Stimulated activated CD8-positive, alpha-beta memory T cell treated with anti-CD3 and anti-CD28 coated beads, Interleukin-15, amount 100 ng/mL, for 4 hours (primary cell): Measurements from ENCODE around the gene AGPAT1.
A peak's percentile ranks its signal among the peaks of the same experiment; 100 is the strongest.
"Not testable (repeated sequence)": the region's sequence is repeated elsewhere in the genome, so short reads cannot be mapped to it uniquely, and the experiment has no call there.

ENCODE experiments used
- DNase-seq, 2 donors: peaks; one replicate each; pipeline ENCODE4 v3.0.0-alpha.2; 2020; ENCODE audit warnings: low read depth in 2 of 2

AGPAT1 gene, protein sequence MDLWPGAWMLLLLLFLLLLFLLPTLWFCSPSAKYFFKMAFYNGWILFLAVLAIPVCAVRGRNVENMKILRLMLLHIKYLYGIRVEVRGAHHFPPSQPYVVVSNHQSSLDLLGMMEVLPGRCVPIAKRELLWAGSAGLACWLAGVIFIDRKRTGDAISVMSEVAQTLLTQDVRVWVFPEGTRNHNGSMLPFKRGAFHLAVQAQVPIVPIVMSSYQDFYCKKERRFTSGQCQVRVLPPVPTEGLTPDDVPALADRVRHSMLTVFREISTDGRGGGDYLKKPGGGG

DNA sequence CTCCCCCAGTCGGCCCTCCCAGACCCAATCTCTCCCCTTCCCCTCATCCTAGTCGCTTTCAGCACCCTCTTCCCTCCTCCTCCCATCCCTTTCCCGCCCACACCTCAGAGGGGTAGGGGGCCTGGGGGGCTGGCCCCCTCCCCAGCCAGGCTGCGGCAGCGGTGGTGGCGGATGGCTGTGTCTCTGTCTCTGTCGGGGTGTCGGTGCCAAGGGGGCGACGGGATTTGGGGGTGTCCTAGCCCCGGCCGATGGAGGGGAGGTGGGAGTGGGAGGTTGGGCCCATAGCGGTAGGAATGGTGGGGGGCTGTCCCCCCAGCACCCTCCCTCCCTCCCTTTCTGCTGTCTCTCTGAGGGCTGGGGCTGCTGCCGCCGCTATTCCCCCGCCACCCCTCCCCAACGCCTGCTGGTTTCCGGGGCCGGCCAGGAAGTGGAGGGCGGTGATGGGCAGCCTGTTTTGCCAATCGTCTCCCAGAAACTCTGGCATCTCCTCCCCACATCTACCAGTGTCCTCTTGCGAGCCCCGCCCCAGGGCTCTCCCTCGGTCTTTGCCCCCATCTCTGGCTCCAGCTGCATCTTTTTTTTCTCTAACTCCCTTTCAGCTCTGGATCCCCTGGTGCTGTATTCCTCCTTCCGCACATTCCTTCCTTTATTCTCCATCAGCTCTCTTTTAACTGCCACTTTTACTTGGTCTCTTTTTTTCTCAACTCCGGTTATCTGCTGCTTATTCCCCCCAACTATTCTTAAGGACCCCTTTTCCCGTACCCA lies at the start of gene AGPAT1:
AGPAT1 (minus strand) TSS at position 374 of the 765 bp plus-strand sequence. CDS start 4,588 bp downstream, outside the sequence.
- peak; percentile 94 to 96 for DNase-seq

DNA sequence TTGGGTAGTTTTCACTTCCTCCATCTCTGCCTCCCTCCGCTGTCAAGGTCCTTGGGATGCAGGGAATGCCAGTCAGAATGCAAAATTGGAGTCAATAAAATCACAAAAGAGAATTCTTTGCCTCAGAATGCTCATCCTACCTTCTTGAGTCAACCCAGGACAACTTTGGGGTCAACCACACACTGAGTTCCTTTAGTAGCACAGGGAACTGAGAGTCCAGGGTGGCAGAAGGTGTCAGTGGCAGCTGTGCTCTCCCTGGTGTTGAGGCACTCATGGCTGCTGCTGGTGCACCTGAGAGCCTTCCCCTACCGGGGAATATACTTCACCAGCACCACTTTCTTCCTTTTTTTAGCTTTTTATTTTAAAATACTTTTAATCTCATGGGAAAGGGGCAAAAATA lies 48.8 kb upstream of the AGPAT1 start:
- DNase-seq = no peak

DNA sequence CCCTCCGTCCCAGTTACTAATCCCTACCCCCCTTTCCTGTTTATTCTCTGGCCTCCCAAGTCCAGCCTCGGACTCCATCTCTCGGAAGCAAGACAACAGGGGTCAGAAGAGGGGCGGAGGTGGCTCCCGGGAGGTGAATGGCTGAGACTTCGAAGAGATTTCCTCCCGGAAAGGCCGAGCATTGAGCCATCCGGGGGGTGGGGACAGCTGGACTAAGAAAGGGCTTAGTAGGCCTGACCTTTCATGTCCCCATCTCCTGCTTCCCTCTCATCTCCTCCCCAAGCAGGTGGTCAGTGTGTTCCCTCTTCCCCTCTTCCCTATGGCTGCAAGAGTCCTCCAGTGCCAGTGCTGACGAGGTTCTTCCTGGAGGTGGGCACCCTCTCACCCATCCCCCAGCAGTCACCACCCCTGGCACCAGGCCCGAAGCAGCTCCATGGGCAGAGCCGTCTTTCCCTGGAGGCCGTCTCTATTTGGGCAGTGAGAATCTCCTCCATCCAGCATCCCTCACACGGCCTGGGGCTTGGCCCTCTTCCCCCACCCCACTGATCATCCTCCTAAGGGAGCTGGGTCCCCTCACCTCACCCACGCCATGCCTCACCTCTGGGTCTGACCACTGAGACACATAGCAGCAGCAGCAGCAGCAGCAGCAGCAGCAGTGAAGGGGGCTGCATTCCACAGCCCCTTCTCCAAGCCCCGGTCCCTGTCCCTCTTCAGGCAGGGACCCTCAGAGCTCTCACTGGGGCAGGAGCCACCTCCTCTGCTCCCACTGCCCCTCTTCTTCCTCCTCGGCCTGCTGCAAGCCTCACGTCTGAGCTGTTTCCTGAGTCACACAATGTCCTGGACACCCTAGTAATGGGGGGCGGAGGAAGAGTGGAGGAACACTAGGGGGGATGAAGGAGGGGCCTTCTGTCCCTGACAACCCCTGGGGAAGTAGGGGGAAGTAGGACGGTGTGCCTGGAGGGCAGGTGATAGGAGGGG lies 47.7 kb upstream of the AGPAT1 start, which contains the start of gene NOTCH4:
NOTCH4 (minus strand) TSS at position 810 of the 978 bp plus-strand sequence; CDS start at position 671, 139 bp downstream.
- DNase-seq = no peak

DNA sequence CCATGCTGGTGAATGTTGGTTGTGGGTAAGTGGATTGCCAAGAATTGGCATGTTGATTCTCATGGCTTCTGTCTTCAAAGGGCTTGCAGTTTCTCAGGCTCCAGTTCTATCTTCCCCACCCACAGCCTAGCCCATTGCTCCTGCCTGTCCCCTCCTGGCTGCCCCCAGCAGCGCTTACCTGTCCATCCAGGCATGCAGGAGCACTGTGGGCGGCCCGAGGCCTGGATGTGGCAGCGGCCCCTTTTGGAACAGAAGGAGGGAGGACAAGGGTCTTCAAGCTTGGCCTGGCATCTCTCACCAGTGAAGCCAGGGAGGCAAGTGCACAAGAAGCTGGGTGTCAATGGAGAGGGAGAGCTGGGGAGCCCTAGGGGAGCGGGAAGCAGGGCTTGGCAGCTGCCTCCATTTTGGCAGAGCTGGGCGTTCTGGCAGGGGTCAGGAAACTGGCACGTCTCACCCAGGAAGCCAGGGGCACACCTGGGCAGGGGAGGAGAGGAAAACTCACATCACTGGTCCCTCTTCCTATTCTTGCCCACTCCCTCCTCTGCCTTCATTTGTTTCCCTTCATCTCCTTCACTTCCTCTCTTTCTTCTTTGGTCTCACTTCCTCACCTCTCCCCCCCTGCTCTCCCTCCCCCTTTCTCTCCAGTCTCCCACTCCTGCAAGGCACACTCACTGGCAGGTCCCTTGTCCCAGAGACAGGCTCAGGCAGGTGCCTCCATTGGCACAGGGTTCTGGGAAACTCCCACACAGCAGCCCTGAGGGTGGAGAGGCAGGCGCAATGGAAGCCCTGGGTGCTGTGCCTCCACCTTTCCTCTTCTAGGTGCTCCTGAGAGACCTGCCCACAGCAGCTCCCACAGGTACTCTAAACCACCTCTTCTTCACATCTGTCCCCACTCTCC lies 46.7 kb upstream of the AGPAT1 start:
- no peak for DNase-seq

DNA sequence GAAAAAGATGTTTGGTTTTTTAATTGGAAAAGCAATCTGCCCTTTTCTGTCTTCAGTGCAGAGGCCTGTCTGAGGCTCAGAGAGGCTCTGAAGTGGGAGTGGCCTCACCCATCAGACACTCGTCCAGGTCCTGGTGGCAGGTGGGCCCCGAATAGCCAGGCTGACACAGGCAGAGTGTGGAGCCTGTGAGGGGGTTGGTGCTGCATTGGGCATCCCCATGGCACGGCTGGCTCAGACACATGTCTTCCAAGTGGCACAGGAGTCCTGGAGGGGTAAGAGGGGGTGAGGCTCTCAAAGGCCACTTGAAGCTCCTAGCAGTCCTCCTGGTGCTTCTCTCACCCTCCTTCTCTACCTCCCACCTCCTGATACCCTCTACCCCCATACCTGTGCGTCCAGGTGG lies 44.1 kb upstream of the AGPAT1 start:
- no peak for DNase-seq

DNA sequence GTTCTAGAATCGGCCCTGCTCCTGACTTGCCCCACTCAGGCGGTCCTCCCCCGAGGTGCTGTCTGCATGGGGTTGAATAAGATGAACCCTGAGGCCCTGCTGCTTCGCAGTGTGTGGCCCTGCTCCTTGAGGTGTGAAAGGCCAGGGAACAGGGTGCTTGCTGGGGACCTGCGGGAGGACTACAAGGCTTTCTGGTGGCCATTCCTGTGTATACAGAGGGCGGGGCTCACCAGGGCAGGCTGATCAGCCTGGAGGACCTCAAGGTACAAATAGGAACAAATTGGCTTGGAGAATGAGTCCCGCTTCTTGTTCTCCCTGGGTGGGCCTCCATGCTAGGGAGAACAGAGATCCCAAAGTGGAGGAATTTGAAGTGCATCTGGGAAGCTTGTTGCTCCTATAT lies 42.3 kb upstream of the AGPAT1 start:
- no peak for DNase-seq

DNA sequence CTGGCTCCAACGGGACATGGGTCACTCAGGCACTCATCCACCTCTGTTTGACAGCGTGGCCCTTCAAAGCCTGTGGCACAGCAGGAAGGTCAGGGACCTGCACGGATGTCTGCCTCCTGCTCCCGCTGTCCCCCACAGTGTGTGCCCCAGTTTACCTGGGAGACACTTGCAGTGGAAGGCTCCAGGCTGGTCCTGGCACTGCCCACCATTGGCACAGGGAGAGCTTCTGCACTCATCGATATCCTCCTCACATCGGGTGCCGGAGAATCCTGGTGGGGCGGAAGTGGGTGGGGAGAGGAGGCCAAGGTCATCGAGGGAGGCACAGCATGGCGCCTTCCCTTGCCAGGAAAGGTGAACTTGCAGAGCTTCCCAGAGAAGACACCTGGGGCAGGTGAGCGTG lies 41.1 kb upstream of the AGPAT1 start:
- DNase-seq = no peak

DNA sequence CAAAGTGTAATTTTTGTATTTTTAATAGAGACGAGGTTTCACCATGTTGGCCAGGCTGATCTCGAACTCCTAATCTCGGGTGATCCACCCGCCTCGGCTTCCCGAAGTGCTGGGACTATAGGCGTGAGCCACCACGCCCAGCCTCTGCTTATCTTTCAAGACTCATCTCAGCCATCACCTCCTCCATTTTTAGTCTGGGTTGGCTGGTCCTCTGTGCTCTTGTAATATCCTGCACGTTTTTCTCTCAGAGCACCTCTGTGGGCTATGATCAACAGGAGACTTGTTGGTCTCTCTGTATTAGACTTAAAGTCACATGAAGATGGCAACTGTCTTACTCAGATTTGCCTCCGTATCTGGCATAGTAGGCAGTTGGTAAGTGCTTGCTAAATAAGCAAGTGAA lies 40.4 kb upstream of the AGPAT1 start:
- no peak for DNase-seq

DNA sequence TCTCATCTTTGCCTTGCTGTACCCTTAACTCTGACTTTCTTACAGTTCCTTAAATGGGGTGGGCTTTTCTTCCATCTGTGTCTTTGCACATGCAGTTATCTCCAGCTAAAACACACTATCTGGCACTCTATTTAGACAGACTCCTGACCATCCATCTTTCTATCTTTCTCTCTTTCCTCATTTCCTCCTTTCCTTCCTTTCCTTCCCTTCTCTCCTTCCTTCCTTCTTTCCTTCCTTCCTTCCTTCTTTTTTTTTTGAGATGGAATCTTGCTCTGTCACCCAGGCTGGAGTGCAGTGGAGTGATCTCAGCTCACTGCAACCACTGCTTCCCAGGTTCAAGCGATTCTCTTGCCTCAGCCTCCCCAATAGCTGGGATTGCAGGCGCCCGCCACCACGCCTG lies 39.7 kb upstream of the AGPAT1 start:
- DNase-seq = no peak

DNA sequence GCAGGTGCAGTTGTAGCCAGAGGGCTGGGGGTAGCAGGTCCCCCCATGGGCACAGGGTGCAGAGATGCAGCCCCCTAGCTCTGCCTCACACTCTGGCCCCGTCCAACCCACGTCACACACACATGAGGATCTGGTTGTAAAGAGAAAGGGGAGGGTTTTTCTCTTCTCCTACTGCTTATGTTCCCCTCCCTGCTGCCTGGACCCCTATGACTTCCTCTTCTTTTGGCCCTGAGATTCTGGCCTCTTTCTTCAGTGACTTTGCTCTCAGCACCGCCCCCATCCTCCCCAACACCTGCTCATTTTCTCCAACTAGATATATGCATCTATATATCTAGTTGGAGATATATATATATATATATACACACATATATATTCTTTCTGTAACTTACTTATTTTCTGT lies 38.2 kb upstream of the AGPAT1 start:
- no peak for DNase-seq

DNA sequence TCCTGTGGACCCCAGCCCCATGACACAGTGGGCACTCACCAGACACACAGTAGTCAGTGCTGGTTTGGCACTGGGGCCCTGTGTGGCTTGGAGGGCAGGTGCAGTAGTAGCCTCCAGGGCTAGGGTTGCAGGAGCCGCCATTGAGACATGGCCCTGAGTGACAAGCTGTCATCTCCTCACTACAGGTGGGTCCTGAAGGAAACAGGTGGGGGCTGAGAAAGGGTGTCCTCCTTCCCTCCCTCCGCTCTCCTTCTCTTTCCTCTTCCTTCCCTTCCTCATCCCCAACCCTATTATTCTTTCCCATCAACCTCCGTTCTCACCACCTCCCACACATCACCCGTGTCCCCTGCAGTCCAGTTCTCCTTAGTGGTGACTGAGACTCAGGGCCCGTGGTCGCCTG lies 37.8 kb upstream of the AGPAT1 start:
- DNase-seq = no peak

DNA sequence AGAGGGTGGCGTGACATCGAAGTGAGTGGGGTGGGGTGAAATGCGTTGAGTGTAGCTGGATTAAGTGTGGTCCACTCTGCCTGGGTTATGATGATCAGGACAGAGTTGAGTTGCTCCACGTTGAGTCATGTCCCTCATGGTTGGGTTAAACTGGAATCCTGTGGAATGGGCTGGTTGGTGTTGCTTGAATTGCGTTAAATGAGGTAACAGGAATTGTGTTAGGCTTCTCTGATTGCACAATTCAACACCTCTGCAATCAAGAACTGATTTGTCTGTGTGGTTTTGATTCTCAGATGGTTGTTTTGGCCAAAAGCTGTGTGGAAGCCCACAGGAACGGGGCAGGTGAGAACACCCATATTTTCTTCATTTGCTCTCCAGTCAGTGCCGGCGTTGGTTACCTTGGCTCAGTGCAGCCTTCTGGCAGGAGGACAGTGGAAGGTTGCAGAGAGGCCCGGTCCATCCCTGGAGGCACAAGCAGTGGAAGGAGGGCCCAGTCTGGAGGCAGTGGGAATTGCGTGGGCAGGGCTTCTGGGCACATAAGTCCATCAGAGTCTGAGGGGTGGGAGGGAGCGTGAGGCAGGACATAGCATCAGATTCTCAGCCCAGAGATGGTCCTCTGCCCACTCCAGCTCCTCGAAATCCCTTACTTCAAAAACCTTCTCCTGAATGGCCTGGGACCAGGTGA lies 36.3 kb upstream of the AGPAT1 start:
- DNase-seq = no peak

DNA sequence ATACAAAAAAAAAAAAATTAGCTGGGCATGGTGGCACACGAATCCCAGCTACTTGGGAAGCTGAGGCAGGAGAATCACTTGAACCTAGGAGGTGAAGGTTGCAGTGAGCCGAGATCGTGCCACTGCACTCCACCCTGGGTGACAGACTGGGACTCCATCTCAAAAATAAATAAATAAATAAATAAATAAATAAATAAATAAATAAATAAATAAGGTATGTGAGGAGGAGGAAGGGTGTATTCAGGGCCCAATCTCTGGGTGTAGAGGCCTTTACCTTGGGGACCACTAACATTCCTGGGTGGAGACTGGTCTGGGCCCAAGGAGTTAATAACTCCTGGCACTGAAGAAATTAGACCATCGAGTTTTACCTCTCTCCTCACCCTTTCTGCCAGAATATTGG lies 35.5 kb upstream of the AGPAT1 start:
- DNase-seq = not testable (repeated sequence)

DNA sequence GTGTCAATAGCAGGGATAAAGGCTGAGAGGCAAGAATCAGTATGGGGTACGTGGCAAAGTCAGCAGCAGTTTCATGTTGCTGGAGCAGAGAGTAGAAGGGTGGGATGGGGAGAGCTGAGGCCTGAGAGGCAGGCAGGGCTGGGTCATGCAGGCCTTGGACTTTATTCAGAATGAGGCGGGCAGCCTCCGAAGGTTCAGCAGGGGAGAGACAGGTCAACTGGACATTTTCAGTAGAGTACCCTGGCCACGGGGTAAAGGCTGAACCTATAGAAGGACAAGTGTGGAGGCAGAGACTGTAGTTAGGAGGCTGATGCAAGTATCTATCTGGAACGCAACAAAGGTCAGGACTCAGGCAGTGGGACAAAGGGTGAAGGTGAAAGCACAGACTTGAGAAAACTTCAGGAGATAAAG lies 34.3 kb upstream of the AGPAT1 start:
- DNase-seq = no peak

DNA sequence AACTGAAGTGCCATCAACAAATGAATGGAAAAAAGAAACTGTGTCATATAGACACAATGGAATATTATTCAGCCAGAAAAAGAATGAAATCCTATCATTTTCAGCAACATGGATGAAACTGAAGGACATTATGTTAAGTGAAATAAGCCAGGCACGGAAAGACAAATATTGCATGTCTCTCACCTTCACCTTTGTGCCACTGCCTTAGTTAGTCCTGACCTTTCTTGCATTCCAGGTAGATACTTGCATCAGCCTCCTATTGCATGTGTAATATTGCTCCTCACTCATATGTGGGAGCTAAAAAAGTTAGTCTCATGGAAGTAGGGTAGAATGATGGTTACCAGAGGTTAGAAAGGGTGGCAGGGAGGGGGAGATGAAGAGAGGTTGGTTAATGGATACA lies 33.1 kb upstream of the AGPAT1 start:
- no peak for DNase-seq

DNA sequence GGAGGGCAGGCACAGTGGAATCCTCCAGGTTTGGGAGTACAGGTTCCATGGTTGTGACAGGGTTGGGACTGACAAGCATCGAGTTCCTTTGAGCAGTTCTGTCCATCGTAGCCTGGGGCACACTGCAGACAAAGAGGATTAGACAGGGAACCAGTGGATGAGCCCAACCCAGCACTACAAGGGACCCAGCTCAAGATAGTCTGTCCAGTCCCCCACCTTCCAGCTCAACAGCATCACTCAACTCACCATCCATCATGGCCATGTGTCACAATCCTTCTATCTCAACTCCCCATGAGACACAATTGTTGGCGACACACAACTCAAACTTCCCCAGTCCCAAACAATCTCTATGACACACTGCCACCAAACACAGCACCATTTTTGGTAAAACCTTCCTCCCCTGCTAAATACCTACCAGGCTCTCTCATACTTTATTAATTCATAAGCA lies 28.4 kb upstream of the AGPAT1 start:
- DNase-seq = no peak

DNA sequence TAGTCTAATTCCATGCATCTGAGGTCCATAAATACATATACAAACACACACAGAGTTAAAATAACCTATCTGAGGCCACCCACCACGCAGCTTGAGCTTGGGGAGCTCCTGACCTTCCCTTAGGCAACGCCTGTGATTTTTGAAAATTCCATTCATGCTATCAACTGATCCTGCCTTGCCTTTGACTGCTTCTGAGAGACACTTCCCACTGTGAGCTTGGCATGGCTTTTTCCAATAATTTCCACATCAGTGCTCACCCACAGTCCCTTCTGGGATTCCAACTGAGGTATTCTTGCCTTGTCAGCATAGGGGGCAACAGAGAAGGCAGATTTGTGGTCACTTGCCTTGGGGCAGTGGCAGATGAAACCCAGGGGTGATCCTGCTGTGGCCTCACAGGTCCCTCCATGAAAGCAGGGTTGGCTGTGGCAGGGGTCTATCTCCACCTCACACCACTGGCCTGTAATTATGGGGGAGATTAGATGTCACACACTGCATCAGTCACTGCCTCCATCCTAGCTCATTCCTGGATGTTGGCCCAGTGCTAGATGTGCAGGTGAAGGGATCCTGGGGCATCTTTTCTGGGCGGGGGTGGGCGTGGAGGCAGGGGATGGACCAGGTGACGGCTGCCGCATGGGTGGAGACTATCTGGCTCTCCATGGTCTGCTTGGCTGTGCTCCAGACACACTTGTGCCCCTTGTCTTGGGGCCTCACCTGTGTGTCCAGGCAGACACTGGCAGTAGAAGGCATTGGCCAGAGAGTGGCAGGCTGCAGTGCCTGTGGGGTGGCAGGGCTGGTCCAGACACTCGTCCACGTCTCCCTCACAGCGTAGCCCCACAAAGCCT lies 27.8 kb upstream of the AGPAT1 start:
- DNase-seq = no peak

DNA sequence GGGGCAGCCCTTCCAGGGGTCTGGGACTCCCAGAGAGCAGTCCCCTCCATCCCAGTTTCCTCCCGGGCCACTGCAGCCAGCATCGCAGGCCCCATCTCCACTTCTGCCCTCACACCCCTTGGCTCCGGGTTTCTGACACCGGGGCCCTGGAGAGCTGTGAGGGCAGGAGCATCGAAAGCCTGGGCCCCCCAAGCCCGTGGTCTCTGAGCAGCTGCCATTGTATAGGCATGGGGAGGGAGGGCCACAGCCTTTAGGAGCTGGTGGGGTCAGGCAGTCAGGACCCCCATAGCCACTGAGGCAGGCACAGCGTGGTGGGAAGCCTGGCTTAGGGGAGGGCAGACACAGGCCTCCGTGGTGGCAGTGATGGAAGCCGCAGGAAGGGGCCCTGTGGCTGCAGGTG lies 26.3 kb upstream of the AGPAT1 start:
- DNase-seq = no peak

DNA sequence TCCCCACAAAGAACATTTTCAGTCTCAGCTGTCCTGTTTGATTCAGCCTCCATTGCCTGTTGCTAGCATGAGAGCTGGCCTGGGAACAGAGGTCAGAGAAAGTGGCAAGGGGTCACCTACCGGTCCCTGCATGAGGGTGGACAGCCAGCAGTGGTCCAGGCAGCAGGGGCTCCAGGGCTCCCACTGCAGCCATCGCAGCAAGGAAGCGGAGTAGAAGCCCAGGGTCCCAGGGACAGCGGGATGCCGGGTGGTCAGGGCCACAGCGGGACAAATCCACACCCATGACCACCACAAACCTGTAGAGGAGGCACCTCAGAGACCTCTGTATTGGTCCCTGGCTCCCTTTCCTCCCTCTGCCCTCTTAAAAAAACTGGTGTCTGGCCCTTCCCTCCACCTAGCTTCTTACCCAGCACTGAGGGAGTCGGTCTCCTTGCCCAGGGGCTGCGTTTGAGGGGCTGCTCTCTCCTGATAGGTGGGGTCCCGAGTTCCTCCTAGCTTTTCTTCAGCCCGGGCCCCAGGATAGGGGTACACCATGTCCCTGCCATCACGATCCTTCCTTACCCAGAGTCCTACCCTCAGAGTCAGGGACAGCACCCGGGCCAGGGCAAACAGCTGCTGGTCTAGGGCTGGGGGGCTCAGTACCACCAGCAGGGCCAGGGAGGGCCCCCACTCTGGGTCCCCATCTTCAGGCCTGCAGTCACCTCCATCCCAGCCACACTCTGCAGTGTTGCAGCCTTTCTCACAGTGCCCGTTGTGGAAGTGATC lies 25.0 kb upstream of the AGPAT1 start:
- no peak for DNase-seq
